HepG2 (cell line): Measurements from ENCODE around the gene RAC3. TPM values are rescaled to one million over a fixed set of nuclear protein-coding genes. Genes with fewer than 3 reads are reported as not detected.

Experiments used
- CCDC6 ChIP-seq: sonication (generic); formaldehyde crosslinking; IDR thresholded peaks from 2 replicates; pipeline ENCODE4 v1.8.1; 2022; ENCODE audit warnings: mild to moderate bottlenecking, missing genetic modification reagents, moderate library complexity
- FOXO4 ChIP-seq: sonication (generic); formaldehyde crosslinking; conservative IDR thresholded peaks from 2 replicates; pipeline ENCODE4 v1.8.1; 2023; ENCODE audit warnings: missing genetic modification reagents
- GTF2F1 ChIP-seq: fragments of 150-350 bp; IDR thresholded peaks from 2 replicates; pipeline ENCODE4 v1.6.1; 2014; ENCODE audit warnings: low read length
- IRF9 ChIP-seq: sonication (generic); formaldehyde crosslinking; IDR thresholded peaks from 2 replicates; pipeline ENCODE4 v1.8.0; 2022; ENCODE audit warnings: missing genetic modification reagents, mild to moderate bottlenecking, borderline replicate concordance
- JUNB ChIP-seq: sonication (generic); formaldehyde crosslinking; IDR thresholded peaks from 2 replicates; pipeline ENCODE4 v1.8.0; 2022; ENCODE audit warnings: missing genetic modification reagents, mild to moderate bottlenecking, borderline replicate concordance
- JUND ChIP-seq: sonication (generic); formaldehyde crosslinking; IDR thresholded peaks from 2 replicates; pipeline ENCODE4 v1.8.0; 2022; ENCODE audit warnings: mild to moderate bottlenecking, missing genetic modification reagents
- MXD1 ChIP-seq: sonication (generic); formaldehyde crosslinking; IDR thresholded peaks from 2 replicates; pipeline ENCODE4 v1.4.0; 2020; ENCODE audit warnings: mild to moderate bottlenecking, missing genetic modification reagents
- NFATC3 ChIP-seq: sonication (generic); formaldehyde crosslinking; IDR thresholded peaks from 2 replicates; pipeline ENCODE4 v1.5.1; 2020; ENCODE audit warnings: mild to moderate bottlenecking, missing genetic modification reagents
- NFE2L2 ChIP-seq: fragments of 150-350 bp; IDR thresholded peaks from 2 replicates; pipeline ENCODE4 v1.6.1; 2014; ENCODE audit warnings: low read length
- PCBP1 ChIP-seq: fragments of 200-400 bp; formaldehyde crosslinking; IDR thresholded peaks from 2 replicates; pipeline ENCODE4 v1.6.1; 2017; ENCODE audit warnings: mild to moderate bottlenecking, low read depth, low read length, borderline replicate concordance
- POLR2A ChIP-seq, 2 experiments: IDR thresholded peaks; 2 replicates each; pipeline ENCODE4 v1.6.1; 2011; ENCODE audit warnings: low read depth in 2 of 2, low read length in 2 of 2, mild to moderate bottlenecking in 1 of 2, moderate library complexity in 1 of 2; ENCODE audit not compliant: insufficient read depth in 1 of 2
- SMAD9 ChIP-seq: sonication (generic); formaldehyde crosslinking; IDR thresholded peaks from 2 replicates; pipeline ENCODE4 v1.5.1; 2020; ENCODE audit warnings: mild to moderate bottlenecking, missing genetic modification reagents
- SP4 ChIP-seq: sonication (generic); formaldehyde crosslinking; IDR thresholded peaks from 2 replicates; pipeline ENCODE4 v1.8.1; 2023; ENCODE audit warnings: mild to moderate bottlenecking, missing genetic modification reagents
- ZBTB42 ChIP-seq: sonication (generic); formaldehyde crosslinking; IDR thresholded peaks from 2 replicates; pipeline ENCODE4 v1.5.0; 2020; ENCODE audit warnings: mild to moderate bottlenecking, missing genetic modification reagents
- ZNF12 ChIP-seq: sonication (generic); formaldehyde crosslinking; IDR thresholded peaks from 2 replicates; pipeline ENCODE4 v1.5.0; 2020; ENCODE audit warnings: missing genetic modification reagents
- ZNF205 ChIP-seq: IDR thresholded peaks from 2 replicates; pipeline ENCODE4 v1.6.1; 2018; ENCODE audit warnings: missing biosample characterization, missing genetic modification reagents
- ZNF264 ChIP-seq: sonication (generic); formaldehyde crosslinking; IDR thresholded peaks from 2 replicates; pipeline ENCODE4 v1.4.0; 2020; ENCODE audit warnings: missing genetic modification reagents
- ZNF280B ChIP-seq: sonication (generic); formaldehyde crosslinking; IDR thresholded peaks from 2 replicates; pipeline ENCODE4 v1.5.0; 2020; ENCODE audit warnings: missing genetic modification reagents, mild to moderate bottlenecking, borderline replicate concordance
- ZNF609 ChIP-seq: sonication (generic); formaldehyde crosslinking; IDR thresholded peaks from 2 replicates; pipeline ENCODE4 v1.4.0; 2020; ENCODE audit warnings: mild to moderate bottlenecking, missing genetic modification reagents, borderline replicate concordance
- ZNF660 ChIP-seq: sonication (generic); formaldehyde crosslinking; IDR thresholded peaks from 2 replicates; pipeline ENCODE4 v1.5.1; 2020; ENCODE audit warnings: mild to moderate bottlenecking, low read depth, missing genetic modification reagents, borderline replicate concordance
- ZNF788 ChIP-seq: sonication (generic); formaldehyde crosslinking; IDR thresholded peaks from 2 replicates; pipeline ENCODE4 v1.5.0; 2020; ENCODE audit warnings: mild to moderate bottlenecking, missing genetic modification reagents, borderline replicate concordance
- polyA plus RNA-seq, 8 experiments: library from polyadenylated mRNA; depleted of rRNA in 3 of 8; stranded (reverse) in 7 of 8; unstranded in 1 of 8; fragments of >200 nt; fragmentation: Illumina TruSeq in 4 of 8; extraction: Trizol in 4 of 8; gene quantifications; 2 replicates each; pipeline versions ENCODE4 v1.2.1 to v1.2.3, GENCODE V29; 2011 to 2016; ENCODE audit warnings: low read depth in 4 of 8, missing spikeins in 1 of 8, mixed read lengths in 1 of 8; ENCODE audit not compliant: insufficient read depth in 1 of 8
- total RNA-seq, 5 experiments: library from RNA; depleted of rRNA; stranded (reverse); fragments of >200 nt; fragmentation: Illumina TruSeq; extraction: Trizol; gene quantifications; 2 replicates each; pipeline ENCODE4 v1.2.3, GENCODE V29; 2016; ENCODE audit warnings: low read depth in 1 of 5

RAC3 gene
- total and polyA plus RNA-seq, 2 of the 13 experiments (the other 11 are each of a cell fraction or from before 2014, with no cell fraction given): 10.5 to 21.3 TPM

- TF ChIP-seq ZNF660 (CRISPR knock-in tag) (0 out of 2 replicates have a peak, but pooled peaks have one; percentile 27), SMAD9 (CRISPR knock-in tag) (no peak), MXD1 (CRISPR knock-in tag) (no peak), ZNF264 (CRISPR knock-in tag) (no peak), JUNB (CRISPR knock-in tag) (no peak), FOXO4 (no peak), NFATC3 (CRISPR knock-in tag) (0 out of 2 replicates have a peak, but pooled peaks have one; percentile 70), ZNF609 (no peak), SP4 (CRISPR knock-in tag) (no peak), ZBTB42 (CRISPR knock-in tag) (no peak), NFE2L2 (no peak), POLR2A (IDR thresholded peaks at IDR 0.05; ENCODE audit: insufficient read depth in 1 of 2, low read depth in 2 of 2, low read length in 2 of 2) (peak in 1 of 2 experiments; percentile 30; a peak in 1 of 4 replicates), ZNF280B (peak; percentile 34; the same call in 1 of the 2 replicates), ZNF12 (CRISPR knock-in tag) (no peak), IRF9 (CRISPR knock-in tag) (0 out of 2 replicates have a peak, but pooled peaks have one; percentile 53), JUND (no peak), ZNF788 (CRISPR knock-in tag) (no peak), ZNF205 (CRISPR knock-in tag) (no peak), CCDC6 (CRISPR knock-in tag) (0 out of 2 replicates have a peak, but pooled peaks have one; percentile 52), PCBP1 (0 out of 2 replicates have a peak, but pooled peaks have one; percentile 73), GTF2F1 (no peak)
Observed at GRCh38 chr17:82018989-82019689, 12.3 kb upstream of the RAC3 start (continued).
